ENCODE measurements around the gene HIBADH.

Gene HIBADH

GRCh38 chr7:27689150-27689549 lies 26.5 kb upstream of the HIBADH start:
- H3K27ac ChIP-seq: no peak overlapping the region
- no peak for TF ChIP-seq CTCF (conservative IDR thresholded peaks at IDR 0.05)

- no peak for TF ChIP-seq CTCF (conservative IDR thresholded peaks at IDR 0.05)
- no peak overlapping the region for H3K27ac ChIP-seq
Measured at GRCh38 chr7:27688646-27689045, 26.0 kb upstream of the HIBADH start.

GRCh38 chr7:27688056-27688455 lies 25.4 kb upstream of the HIBADH start:
- no peak overlapping the region for H3K27ac ChIP-seq
- no peak for TF ChIP-seq CTCF (conservative IDR thresholded peaks at IDR 0.05)

- no peak for TF ChIP-seq CTCF (conservative IDR thresholded peaks at IDR 0.05)
- no peak overlapping the region for H3K27ac ChIP-seq
Measured at GRCh38 chr7:27686315-27686714, 23.6 kb upstream of the HIBADH start.

GRCh38 chr7:27685893-27686292 lies 23.2 kb upstream of the HIBADH start:
- no peak overlapping the region for H3K27ac ChIP-seq
- no peak for TF ChIP-seq CTCF (conservative IDR thresholded peaks at IDR 0.05)

GRCh38 chr7:27685209-27685608 lies 22.5 kb upstream of the HIBADH start:
- H3K27ac ChIP-seq: no peak overlapping the region
- TF ChIP-seq CTCF (conservative IDR thresholded peaks at IDR 0.05): no peak

GRCh38 chr7:27684491-27684890 lies 21.8 kb upstream of the HIBADH start:
- no peak overlapping the region for H3K27ac ChIP-seq
- no peak for TF ChIP-seq CTCF (conservative IDR thresholded peaks at IDR 0.05)

GRCh38 chr7:27680610-27681009 lies 17.9 kb upstream of the HIBADH start:
- no peak overlapping the region for H3K27ac ChIP-seq
- TF ChIP-seq CTCF (conservative IDR thresholded peaks at IDR 0.05): no peak
